HG03025 (cell line): ENCODE results near the gene WARS2.

Experiments used
- ATAC-seq: cut with Tn5 transposase; IDR thresholded peaks from one replicate; pipeline ENCODE4 v1.9.1; 2021; ENCODE audit warnings: mild to moderate bottlenecking, moderate library complexity; ENCODE audit not compliant: unreplicated experiment, low FRiP score

The WARS2 gene

DNA sequence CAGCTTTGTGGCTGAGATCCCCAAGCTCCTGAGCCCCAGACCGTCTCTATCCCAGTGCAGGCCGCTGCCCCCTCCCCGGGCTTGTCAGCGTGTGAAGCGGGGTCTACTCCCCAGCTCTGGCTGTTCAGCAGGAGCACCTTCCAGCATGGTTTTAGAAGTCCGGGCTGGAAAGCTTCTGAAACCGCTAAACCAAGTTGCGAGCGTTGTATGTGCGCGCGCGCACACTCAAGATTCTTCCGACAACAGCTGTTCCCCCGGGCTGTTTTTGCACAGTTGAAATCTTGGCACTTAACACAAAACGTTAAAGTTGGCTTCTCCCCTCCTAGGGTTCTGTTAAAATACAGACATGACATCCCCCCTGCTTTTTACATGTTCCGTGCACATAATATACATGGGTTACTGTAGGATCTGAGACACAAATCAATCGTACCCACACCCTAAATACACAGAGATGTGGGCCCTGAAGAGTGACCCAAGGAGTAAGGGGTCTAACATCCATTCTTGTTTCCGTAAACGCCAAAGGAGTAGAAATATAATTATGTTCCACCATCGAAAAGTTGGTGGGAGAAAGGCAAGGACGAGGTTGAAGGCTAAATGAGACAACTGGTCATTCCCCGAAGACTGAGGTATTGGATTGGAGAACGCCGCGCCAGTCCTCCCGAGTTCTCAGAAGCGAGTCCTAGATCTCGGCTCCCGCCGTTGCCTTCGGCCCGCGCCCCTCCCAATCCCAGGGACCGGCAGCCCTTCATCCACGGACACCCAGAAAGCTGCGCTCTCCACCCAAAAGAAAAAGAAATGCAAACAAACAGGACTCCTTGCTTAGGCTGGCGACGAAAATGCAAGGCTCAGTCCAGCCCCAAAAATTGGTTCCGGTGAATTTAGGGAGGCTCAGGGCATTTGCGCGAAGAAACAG, 153.6 kb downstream of the WARS2 start:
- ATAC-seq: no peak

DNA sequence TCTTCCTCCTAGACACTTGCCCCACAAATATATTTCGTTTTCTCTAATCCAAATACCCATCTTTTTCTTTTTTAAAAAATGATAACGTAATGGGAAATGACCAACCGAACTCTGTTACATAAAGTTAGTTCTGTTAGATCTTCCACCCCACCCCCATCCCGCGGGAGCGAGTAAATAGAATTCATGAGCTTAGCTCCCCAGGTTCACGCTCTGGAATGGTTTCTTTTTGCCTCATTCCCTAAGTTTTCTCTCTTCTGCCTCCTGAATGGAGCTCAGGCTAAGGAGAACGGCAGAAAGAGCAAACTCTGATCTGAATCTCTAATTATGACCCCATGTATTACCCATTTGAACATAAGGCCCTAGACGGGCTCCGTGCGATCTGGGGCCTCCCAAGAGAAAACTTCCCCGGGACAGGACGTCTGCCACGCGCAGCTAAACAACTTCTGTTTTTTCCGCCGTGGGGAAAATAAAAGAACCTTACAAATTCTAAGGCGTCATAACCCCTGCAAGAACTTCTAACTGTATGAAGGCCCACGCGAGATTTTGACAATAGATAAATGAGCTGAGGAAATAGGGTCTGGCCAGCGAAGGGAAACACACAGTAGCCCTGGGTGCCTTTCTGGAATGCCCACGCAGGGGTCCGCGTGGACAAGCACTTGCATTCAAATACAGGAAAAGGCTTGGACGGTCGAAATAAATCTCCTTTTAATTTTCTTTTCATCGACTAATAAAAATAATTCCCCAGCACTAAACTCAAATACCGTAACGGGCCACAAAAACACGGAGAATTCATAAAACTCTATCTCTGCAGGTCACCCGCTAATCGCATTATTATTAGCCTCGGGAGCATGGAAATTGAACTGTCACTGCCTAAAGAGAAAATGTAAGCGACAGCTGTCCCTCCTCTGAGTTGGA, 154.6 kb downstream of the WARS2 start:
- ATAC-seq: no peak

DNA sequence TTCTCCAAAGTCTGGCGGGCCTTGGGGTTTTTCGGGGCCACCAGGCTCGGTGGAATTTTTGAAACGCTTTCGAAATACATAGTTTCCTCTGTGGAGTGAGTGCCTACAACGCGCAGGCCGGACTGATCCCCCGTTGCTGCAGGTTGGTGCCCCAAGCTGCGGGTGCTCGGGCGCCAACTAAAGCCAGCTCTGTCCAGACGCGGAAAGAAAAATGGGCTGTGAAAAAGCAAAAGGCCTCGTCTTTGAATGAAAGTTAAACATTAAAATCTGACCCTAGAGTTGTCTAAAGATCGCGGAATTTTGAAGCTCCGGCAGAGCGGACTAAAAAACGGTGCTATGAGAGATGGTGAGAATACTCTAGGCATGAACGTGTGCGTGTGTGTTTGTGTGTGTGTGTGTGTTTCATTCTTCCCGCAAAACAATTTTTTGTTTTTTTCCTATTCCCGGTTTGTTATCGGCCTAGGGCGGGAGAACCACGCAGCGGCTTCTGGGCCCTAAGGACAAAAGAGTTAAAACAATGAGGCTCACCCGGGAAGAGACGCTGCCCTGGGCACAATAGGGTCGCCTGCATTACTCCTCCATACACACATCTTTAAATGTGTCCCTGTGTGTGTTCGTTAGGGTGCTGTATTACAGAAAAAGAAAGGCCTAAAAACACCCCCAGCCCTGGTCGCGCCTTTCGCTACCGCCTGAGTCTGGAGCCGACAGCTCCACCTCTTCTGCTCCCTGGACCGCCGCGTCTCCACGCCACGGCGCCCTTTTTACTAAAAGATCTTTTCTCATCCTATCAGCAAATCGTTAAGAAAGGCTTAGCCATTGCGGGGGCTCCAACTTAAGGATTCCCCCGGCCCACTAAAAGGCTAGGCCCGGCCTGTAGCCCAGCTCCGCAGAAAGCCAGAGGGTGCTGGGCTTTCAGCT, 155.5 kb downstream of the WARS2 start:
- no peak for ATAC-seq

DNA sequence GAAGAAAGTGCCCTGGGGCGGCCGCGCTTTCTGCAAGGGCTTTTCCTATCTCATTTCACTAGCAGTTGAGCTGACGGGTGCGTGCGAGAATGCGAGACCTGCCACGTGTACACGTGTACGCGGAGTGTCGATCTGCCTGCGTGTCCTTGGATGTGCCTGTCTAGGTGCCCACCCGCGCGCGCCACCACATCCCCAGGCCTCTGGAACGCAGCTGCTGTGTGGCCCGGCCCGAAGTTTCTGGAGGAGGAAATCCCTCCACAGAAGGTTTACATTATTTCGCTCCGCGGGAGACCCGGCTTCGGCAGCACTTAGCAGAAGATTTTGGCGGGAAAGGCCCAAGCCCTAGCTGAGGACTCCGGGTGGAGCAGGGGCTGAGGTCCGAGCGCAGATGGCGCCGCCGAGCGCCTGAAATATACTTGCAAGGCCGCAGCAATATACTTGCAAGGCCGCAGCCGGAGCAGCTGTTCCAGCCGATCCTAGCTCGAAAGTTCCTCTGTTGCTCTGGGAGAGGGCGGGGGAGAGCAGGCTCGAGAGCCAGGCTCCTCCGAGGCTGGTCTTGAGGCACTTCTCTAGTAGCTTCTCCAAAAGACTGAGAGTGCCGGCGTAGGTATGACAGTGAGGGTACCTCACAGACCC, 156.2 kb downstream of the WARS2 start:
- ATAC-seq: no peak

DNA sequence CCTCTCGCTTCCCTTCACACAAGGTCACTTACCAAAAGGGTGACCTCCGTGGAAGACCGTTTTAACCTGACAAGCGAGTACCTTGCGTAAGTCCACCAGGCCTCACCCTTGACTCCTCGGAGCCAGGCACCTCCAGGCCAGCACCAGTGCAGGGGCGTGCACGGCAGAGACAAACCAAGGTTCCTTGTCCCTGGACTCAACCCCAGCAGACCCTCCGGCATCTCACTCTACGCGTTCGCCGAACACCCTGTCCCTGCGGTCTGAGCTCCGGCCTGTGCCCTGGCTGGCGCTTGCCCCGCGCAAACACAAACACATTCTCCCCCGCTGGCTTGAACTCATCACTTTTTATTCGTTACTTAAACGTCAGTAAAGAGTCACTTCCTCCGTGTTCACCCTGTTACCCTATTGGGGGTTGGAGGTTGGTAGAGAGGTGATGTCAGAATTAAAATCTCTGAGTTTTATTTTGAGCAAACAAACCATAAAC, 156.9 kb downstream of the WARS2 start:
- no peak for ATAC-seq

DNA sequence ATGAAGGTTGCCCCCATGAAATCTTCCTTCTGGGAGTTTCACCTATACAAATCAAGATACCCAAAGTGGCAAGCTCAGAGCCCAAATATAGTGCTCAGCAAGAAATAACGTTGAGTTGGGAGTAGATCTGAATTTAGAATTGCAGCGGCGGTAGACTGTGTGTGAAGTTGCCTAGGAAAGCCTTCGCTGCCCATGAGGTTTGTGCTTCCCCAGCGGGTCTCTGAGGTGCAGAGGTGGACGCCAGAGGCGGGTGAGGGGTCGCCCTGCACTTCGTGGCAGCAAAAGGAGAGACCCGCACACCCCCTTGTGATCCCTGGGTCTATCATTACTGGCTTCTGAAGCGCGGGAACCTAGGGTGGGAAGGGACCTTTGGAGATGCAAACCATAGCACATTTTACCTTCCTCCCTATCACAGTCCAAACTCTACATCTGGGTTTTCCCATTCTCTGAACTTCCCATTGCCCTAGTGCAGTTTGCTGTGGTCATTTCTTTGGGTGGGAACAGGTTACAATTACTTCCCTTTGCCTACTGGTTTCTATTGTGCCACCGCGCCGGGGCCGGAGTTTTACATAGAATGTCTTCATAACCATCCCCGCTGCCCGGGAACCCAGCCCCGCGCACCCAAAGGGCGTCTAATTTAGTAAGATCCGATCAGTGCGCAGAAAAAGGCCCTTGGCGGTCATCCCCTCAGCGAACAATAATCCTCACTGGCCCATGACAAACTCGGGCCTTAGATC, 157.5 kb downstream of the WARS2 start:
- no peak for ATAC-seq

DNA sequence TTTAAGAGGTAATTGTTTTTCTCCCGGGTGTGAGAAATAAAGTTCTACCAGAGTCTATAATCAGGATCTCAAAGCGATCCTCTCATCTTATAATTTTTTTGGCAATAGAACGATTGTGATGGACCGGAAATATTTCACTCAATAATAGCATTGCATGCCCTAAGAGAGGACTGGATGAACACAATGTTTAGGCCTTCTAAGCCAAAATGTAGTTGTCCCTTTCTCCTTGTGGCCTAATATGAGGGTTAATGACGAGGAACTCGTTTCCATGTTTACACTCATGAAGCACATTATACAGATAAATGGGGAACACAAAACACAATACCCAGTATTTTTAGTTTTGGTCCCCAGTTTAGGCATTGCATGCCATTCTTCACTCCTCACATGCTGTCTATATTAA, 158.2 kb downstream of the WARS2 start:
- ATAC-seq: no peak

DNA sequence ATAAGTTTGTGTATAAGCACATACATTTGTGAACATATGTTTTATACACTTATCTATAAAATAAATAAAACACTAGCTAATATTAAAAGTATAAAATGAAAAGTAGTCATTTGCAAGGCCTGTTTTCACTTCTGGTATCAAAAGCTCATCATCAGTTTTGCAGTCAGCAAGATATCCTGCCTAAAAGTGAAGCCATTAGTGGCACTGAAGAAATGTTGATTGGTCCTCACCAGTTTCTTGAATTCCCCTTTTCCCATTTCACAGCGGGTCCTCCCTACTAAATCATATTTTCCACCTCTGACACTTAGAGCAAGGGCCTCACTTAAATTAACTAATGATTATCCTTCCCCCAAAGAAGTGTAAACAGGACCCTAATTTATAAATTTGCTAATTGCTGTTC, 159.0 kb downstream of the WARS2 start:
- ATAC-seq: no peak
